CD14-positive monocyte (primary cell): ENCODE results near the gene FBXL17. TPM values are rescaled to one million over a fixed set of nuclear protein-coding genes. Genes with fewer than 3 reads are reported as not detected.

Source experiments
- DNase-seq, 3 donors: peaks; one replicate each; pipeline ENCODE4 v3.0.0-alpha.2; 2011 to 2022
- H2AFZ ChIP-seq: 2 replicates; pipeline ENCODE4 v1.6.0; 2012; ENCODE audit warnings: mild to moderate bottlenecking, low read depth, low read length, inconsistent platforms; ENCODE audit not compliant: insufficient read depth, poor library complexity, severe bottlenecking
- H3K27ac ChIP-seq, 2 donors: 1 replicate in 1 of 2; 2 replicates in 1 of 2; pipeline ENCODE4 v1.5.1; 2012 to 2013; ENCODE audit warnings: low read length in 2 of 2, control low read depth in 1 of 2, inconsistent platforms in 1 of 2, low read depth in 1 of 2, mild to moderate bottlenecking in 1 of 2
- H3K27me3 ChIP-seq, 2 donors: one replicate each; pipeline versions ENCODE4 v1.6.0 to v1.6.1; 2011 to 2013; ENCODE audit warnings: low read length in 2 of 2; ENCODE audit not compliant: control insufficient read depth in 2 of 2, insufficient read depth in 2 of 2
- H3K36me3 ChIP-seq, 2 donors: replicated peaks in 1 of 2; 1 replicate in 1 of 2; 2 replicates in 1 of 2; pipeline versions ENCODE4 v1.5.1 to v1.6.1; 2012 to 2013; ENCODE audit warnings: low read length in 2 of 2, control low read depth in 1 of 2, inconsistent platforms in 1 of 2, mild to moderate bottlenecking in 1 of 2; ENCODE audit not compliant: insufficient read depth in 2 of 2, control insufficient read depth in 1 of 2
- H3K4me1 ChIP-seq, 2 donors: 1 replicate in 1 of 2; 2 replicates in 1 of 2; pipeline versions ENCODE4 v1.5.1 to v1.6.1; 2012 to 2013; ENCODE audit warnings: low read length in 2 of 2, control low read depth in 1 of 2, inconsistent platforms in 1 of 2, mild to moderate bottlenecking in 1 of 2, moderate library complexity in 1 of 2; ENCODE audit not compliant: insufficient read depth in 2 of 2, control insufficient read depth in 1 of 2
- H3K4me2 ChIP-seq: replicated peaks from 2 replicates; pipeline ENCODE3; 2012; ENCODE audit warnings: low read length, moderate library complexity, mild to moderate bottlenecking; ENCODE audit not compliant: poor library complexity, severe bottlenecking; ENCODE audit errors: extremely low read depth
- H3K4me3 ChIP-seq, 3 experiments: fragments of 200-600 bp in 1 of 3; sonication (generic) in 1 of 3; replicated peaks in 1 of 3; 1 replicate in 2 of 3; 2 replicates in 1 of 3; pipeline ENCODE4 v1.5.1; 2011 to 2013; ENCODE audit warnings: low read length in 3 of 3, mild to moderate bottlenecking in 3 of 3, control low read depth in 2 of 3, low read depth in 2 of 3, inconsistent platforms in 1 of 3, moderate library complexity in 1 of 3
- H3K79me2 ChIP-seq: 2 replicates; pipeline ENCODE4 v1.6.0; 2012; ENCODE audit warnings: mild to moderate bottlenecking, control low read depth, inconsistent platforms, low read length, moderate library complexity; ENCODE audit not compliant: insufficient read depth
- H3K9ac ChIP-seq: 2 replicates; pipeline ENCODE4 v1.6.0; 2017; ENCODE audit warnings: low read length, mild to moderate bottlenecking; ENCODE audit not compliant: insufficient read depth, poor library complexity, severe bottlenecking
- H3K9me3 ChIP-seq, 2 donors: replicated peaks in 1 of 2; 1 replicate in 1 of 2; 2 replicates in 1 of 2; pipeline versions ENCODE4 v1.5.1 to v1.6.1; 2012 to 2013; ENCODE audit warnings: low read length in 2 of 2, control low read depth in 1 of 2; ENCODE audit not compliant: control insufficient read depth in 1 of 2, insufficient read depth in 1 of 2
- H4K20me1 ChIP-seq: 2 replicates; pipeline ENCODE4 v1.6.0; 2012; ENCODE audit warnings: mild to moderate bottlenecking, low read length, control low read depth, moderate library complexity; ENCODE audit not compliant: insufficient read depth
- H3K27ac Mint-ChIP-seq, 7 donors: one replicate each; pipeline ENCODE4 v1.8.0; 2020; ENCODE audit warnings: mild to moderate bottlenecking in 7 of 7, mixed read lengths in 7 of 7, moderate library complexity in 6 of 7, inconsistent platforms in 2 of 7
- H3K27me3 Mint-ChIP-seq, 3 donors: one replicate each; pipeline ENCODE4 v1.8.0; 2021 to 2022; ENCODE audit warnings: low read depth in 3 of 3, mild to moderate bottlenecking in 3 of 3, mixed read lengths in 3 of 3, moderate library complexity in 3 of 3, inconsistent platforms in 1 of 3
- H3K36me3 Mint-ChIP-seq, 2 donors: one replicate each; pipeline ENCODE4 v1.8.0; 2020; ENCODE audit warnings: mixed read lengths in 2 of 2, inconsistent platforms in 1 of 2, mild to moderate bottlenecking in 1 of 2
- H3K4me1 Mint-ChIP-seq: one replicate; pipeline ENCODE4 v1.8.0; 2020; ENCODE audit warnings: mild to moderate bottlenecking, mixed read lengths
- H3K4me3 Mint-ChIP-seq, 2 donors: one replicate each; pipeline ENCODE4 v1.8.0; 2020; ENCODE audit warnings: mild to moderate bottlenecking in 2 of 2, mixed read lengths in 2 of 2, moderate library complexity in 1 of 2
- H3K9me3 Mint-ChIP-seq, 7 donors: one replicate each; pipeline ENCODE4 v1.8.0; 2020 to 2022; ENCODE audit warnings: mixed read lengths in 7 of 7, mild to moderate bottlenecking in 6 of 7, moderate library complexity in 6 of 7, inconsistent platforms in 2 of 7
- WGBS: methylation state at CpG from one replicate; pipeline ENCODE4 v1.1.5; 2013; ENCODE audit warnings: missing lambda C conversion rate; ENCODE audit not compliant: insufficient coverage; 5-methylcytosine and 5-hydroxymethylcytosine counted together
- intact Hi-C, 2 donors: fragments of 100-400 bp; cut with micrococcal nuclease; formaldehyde crosslinking; loops; one replicate each; pipeline versions ENCODE4 v1.15.0 to v1.15.1; 2023
- polyA plus RNA-seq, 3 donors: library from polyadenylated mRNA; depleted of rRNA in 1 of 3; unstranded in 2 of 3; stranded (reverse) in 1 of 3; fragments of 300-500 nt in 2 of 3; fragments of >200 nt in 1 of 3; fragmentation: Illumina TruSeq in 2 of 3; gene quantifications; 1 replicate in 2 of 3; 2 replicates in 1 of 3; pipeline ENCODE4 v1.2.3, GENCODE V29; 2012 to 2021
- TF ChIP-seq, protein P1 (sequence below): fragments of 200-600 bp; IDR thresholded peaks from one replicate; pipeline ENCODE4 v1.8.0; 2022; ENCODE audit warnings: antibody characterized with exemption, mild to moderate bottlenecking

The FBXL17 gene
- polyA plus RNA-seq, 3 donors: 1.5 to 6.6 (median 2.0) TPM

DNA sequence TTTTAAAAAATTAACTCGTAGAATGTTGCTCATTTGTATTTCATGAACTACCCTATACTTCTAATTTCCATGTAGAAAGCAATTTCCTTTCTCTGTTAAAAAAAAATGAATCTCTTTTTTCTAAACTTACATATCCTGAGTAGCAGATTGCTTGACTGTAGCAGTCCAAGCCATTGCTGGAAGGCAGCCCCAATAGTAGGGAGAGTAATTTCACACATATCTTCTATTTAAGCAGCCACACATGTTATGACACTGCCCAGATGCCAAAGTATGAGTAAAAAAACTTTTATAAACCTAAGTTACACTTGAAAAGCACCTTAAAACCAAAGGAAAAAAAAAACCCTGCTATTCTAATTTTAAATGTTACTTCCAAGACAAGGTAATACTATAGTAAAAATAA is 69.6 kb downstream of the FBXL17 start:
- Mint-ChIP-seq H3K36me3 (peaks cover 8 to 11% of the 10 kb centered on the region in 2 donors), H3K27me3 (no peaks in the 10 kb centered on the region), H3K9me3 (no peaks in the 10 kb centered on the region), H3K4me3 (no peak overlapping the region), H3K27ac (no peak overlapping the region), H3K4me1 (no peaks in the 10 kb centered on the region)
- H3K9ac ChIP-seq: no peak overlapping the region
- no peak for DNase-seq
- H3K27me3 ChIP-seq: no peaks in the 10 kb centered on the region
- no peak overlapping the region for H3K27ac ChIP-seq
- no peaks in the 10 kb centered on the region for H3K9me3 ChIP-seq
- H3K79me2 ChIP-seq: no peaks in the 10 kb centered on the region
- no peak overlapping the region for H2AFZ ChIP-seq
- H3K4me2 ChIP-seq: no peak overlapping the region
- no peak overlapping the region for H3K4me3 ChIP-seq
- H3K36me3 ChIP-seq: no peaks in the 10 kb centered on the region
- WGBS: no CpG with 5 or more reads among the region's 1 CpG
- TF ChIP-seq, protein P1, sequence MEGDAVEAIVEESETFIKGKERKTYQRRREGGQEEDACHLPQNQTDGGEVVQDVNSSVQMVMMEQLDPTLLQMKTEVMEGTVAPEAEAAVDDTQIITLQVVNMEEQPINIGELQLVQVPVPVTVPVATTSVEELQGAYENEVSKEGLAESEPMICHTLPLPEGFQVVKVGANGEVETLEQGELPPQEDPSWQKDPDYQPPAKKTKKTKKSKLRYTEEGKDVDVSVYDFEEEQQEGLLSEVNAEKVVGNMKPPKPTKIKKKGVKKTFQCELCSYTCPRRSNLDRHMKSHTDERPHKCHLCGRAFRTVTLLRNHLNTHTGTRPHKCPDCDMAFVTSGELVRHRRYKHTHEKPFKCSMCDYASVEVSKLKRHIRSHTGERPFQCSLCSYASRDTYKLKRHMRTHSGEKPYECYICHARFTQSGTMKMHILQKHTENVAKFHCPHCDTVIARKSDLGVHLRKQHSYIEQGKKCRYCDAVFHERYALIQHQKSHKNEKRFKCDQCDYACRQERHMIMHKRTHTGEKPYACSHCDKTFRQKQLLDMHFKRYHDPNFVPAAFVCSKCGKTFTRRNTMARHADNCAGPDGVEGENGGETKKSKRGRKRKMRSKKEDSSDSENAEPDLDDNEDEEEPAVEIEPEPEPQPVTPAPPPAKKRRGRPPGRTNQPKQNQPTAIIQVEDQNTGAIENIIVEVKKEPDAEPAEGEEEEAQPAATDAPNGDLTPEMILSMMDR: no peak
- intact Hi-C loops: no loop called here
- H3K4me1 ChIP-seq: no peaks in the 10 kb centered on the region
- no peaks in the 10 kb centered on the region for H4K20me1 ChIP-seq

DNA sequence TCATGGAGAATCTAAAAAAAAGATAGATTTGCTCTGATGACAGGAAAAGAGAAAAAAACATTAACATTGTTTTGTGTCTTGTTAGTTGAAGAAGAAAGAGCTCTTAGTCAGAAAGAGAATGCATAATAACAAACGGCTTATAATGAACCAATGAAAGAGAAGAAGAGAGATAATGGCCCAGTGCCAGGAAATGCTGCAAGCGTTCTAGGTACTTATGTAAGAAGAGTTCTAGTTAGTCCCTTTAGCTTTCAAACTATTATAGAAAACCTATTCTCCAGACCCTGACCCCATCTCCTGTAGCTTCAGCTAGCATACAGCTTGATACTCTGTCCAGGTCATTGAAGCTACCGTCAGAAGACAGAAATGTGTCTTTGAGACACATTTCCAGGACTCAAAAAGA is 70.2 kb downstream of the FBXL17 start:
- H4K20me1 ChIP-seq: no peaks in the 10 kb centered on the region
- Mint-ChIP-seq H3K9me3 (no peaks in the 10 kb centered on the region), H3K27me3 (no peaks in the 10 kb centered on the region), H3K27ac (no peak overlapping the region), H3K4me3 (no peak overlapping the region), H3K4me1 (no peaks in the 10 kb centered on the region), H3K36me3 (peaks cover 8 to 11% of the 10 kb centered on the region in 2 donors)
- H3K9me3 ChIP-seq: no peaks in the 10 kb centered on the region
- H3K9ac ChIP-seq: no peak overlapping the region
- no peaks in the 10 kb centered on the region for H3K27me3 ChIP-seq
- no peak overlapping the region for H2AFZ ChIP-seq
- no peaks in the 10 kb centered on the region for H3K79me2 ChIP-seq
- WGBS: no CpG with 5 or more reads among the region's 3 CpGs
- intact Hi-C loops: no loop called here
- H3K4me1 ChIP-seq: no peaks in the 10 kb centered on the region
- DNase-seq: no peak
- no peaks in the 10 kb centered on the region for H3K36me3 ChIP-seq
- H3K4me3 ChIP-seq: no peak overlapping the region
- no peak overlapping the region for H3K27ac ChIP-seq
- H3K4me2 ChIP-seq: no peak overlapping the region
- TF ChIP-seq, protein P1: no peak
